ENCODE data around the gene SLC15A2. TPM values are rescaled to one million over a fixed set of nuclear protein-coding genes. Genes with fewer than 3 reads are reported as not detected.

The SLC15A2 gene
- total RNA-seq, 2 donors from 2014 or later, result 4.7 to 5.1 TPM

- H3K36me3 ChIP-seq, result no peaks in the 10 kb centered on the region
- H3K9me3 ChIP-seq, result no peaks in the 10 kb centered on the region
- no peak overlapping the region for H3K27ac ChIP-seq
- no peak overlapping the region for H3K4me3 ChIP-seq
- H3K4me1 ChIP-seq (ENCODE audit: control insufficient read depth in 1 of 2, low read depth in 2 of 2), result no peaks in the 10 kb centered on the region
- ATAC-seq (ENCODE audit: insufficient number of reproducible peaks, low FRiP score, low read depth) (no peak), DNase-seq (ENCODE audit: low spot score) (no peak)
- no peak for TF ChIP-seq CTCF (IDR thresholded peaks at IDR 0.05)
- H3K27me3 ChIP-seq (replicated peaks; ENCODE audit: insufficient read depth), result no peaks in the 10 kb centered on the region
Measured at GRCh38 chr3:121969631-121970030, 75.4 kb downstream of the SLC15A2 start.

- Histone ChIP-seq H3K9me3 (no peaks in the 10 kb centered on the region), H3K27me3 (replicated peaks; ENCODE audit: insufficient read depth) (no peaks in the 10 kb centered on the region), H3K4me1 (ENCODE audit: control insufficient read depth in 1 of 2, low read depth in 2 of 2) (no peaks in the 10 kb centered on the region), H3K4me3 (no peak overlapping the region), H3K27ac (no peak overlapping the region), H3K36me3 (no peaks in the 10 kb centered on the region)
- ATAC-seq (ENCODE audit: insufficient number of reproducible peaks, low FRiP score, low read depth), result no peak
- DNase-seq (ENCODE audit: low spot score), result no peak
- no peak for TF ChIP-seq CTCF (IDR thresholded peaks at IDR 0.05)
Measured at GRCh38 chr3:121970047-121970446, 75.8 kb downstream of the SLC15A2 start.

GRCh38 chr3:121974601-121975111, 80.5 kb downstream of the SLC15A2 start:
- ATAC-seq (ENCODE audit: insufficient number of reproducible peaks, low FRiP score, low read depth) (no peak), DNase-seq (ENCODE audit: low spot score) (no peak)
- no peaks in the 10 kb centered on the region for H3K4me1 ChIP-seq (ENCODE audit: control insufficient read depth in 1 of 2, low read depth in 2 of 2)
- H3K27me3 ChIP-seq (replicated peaks; ENCODE audit: insufficient read depth), result no peaks in the 10 kb centered on the region
- no peak overlapping the region for H3K4me3 ChIP-seq
- H3K36me3 ChIP-seq, result no peaks in the 10 kb centered on the region
- H3K27ac ChIP-seq, result no peak overlapping the region
- no peaks in the 10 kb centered on the region for H3K9me3 ChIP-seq
- TF ChIP-seq CTCF (IDR thresholded peaks at IDR 0.05), result no peak

- Histone ChIP-seq H3K4me3 (no peak overlapping the region), H3K27ac (no peak overlapping the region), H3K36me3 (no peaks in the 10 kb centered on the region), H3K27me3 (replicated peaks; ENCODE audit: insufficient read depth) (no peaks in the 10 kb centered on the region), H3K4me1 (ENCODE audit: control insufficient read depth in 1 of 2, low read depth in 2 of 2) (no peaks in the 10 kb centered on the region), H3K9me3 (no peaks in the 10 kb centered on the region)
- ATAC-seq (ENCODE audit: insufficient number of reproducible peaks, low FRiP score, low read depth) (no peak), DNase-seq (ENCODE audit: low spot score) (no peak)
- no peak for TF ChIP-seq CTCF (IDR thresholded peaks at IDR 0.05)
Measured at GRCh38 chr3:121975702-121976302, 81.6 kb downstream of the SLC15A2 start.

GRCh38 chr3:121976727-121977126, 82.5 kb downstream of the SLC15A2 start:
- H3K4me1 ChIP-seq (ENCODE audit: control insufficient read depth in 1 of 2, low read depth in 2 of 2), result no peaks in the 10 kb centered on the region
- ATAC-seq (ENCODE audit: insufficient number of reproducible peaks, low FRiP score, low read depth) (no peak), DNase-seq (ENCODE audit: low spot score) (no peak)
- no peak overlapping the region for H3K4me3 ChIP-seq
- H3K27me3 ChIP-seq (replicated peaks; ENCODE audit: insufficient read depth), result no peaks in the 10 kb centered on the region
- no peaks in the 10 kb centered on the region for H3K9me3 ChIP-seq
- H3K36me3 ChIP-seq, result no peaks in the 10 kb centered on the region
- no peak for TF ChIP-seq CTCF (IDR thresholded peaks at IDR 0.05)
- H3K27ac ChIP-seq, result no peak overlapping the region
